ENCODE results near the gene MAK. TPM values are rescaled to one million over a fixed set of nuclear protein-coding genes. Genes with fewer than 3 reads are reported as not detected.
"Not testable (repeated sequence)": the region's sequence is repeated elsewhere in the genome, so short reads cannot be mapped to it uniquely, and the experiment has no call there.

Gene MAK
- total RNA-seq, 1 donor from 2014 or later = 0.40 TPM

- intact Hi-C loops (cut with DNase I) = no loop called here
- DNase-seq (ENCODE audit: low spot score) (no peak), ATAC-seq (no peak)
Measured at GRCh38 chr6:10794239-10794638, 44.1 kb downstream of the MAK start.

- intact Hi-C loops (cut with DNase I) = no loop called here
- no peak for DNase-seq (ENCODE audit: low spot score)
- no peak for ATAC-seq
Measured at GRCh38 chr6:10793695-10794094, 44.6 kb downstream of the MAK start.

- ATAC-seq (no peak), DNase-seq (ENCODE audit: low spot score) (no peak)
- intact Hi-C loops (cut with DNase I) = no loop called here
Measured at GRCh38 chr6:10793035-10793434, 45.3 kb downstream of the MAK start.

GRCh38 chr6:10792101-10792500 lies 46.2 kb downstream of the MAK start:
- ATAC-seq = no peak
- intact Hi-C loops (cut with DNase I) = no loop called here
- DNase-seq (ENCODE audit: low spot score) = no peak

- no peak for ATAC-seq
- no peak for DNase-seq (ENCODE audit: low spot score)
- intact Hi-C loops (cut with DNase I) = no loop called here
Measured at GRCh38 chr6:10791673-10792072, 46.7 kb downstream of the MAK start.

GRCh38 chr6:10779076-10779475 lies 59.3 kb downstream of the MAK start:
- intact Hi-C loops (cut with DNase I) = no loop called here
- ATAC-seq (no peak), DNase-seq (ENCODE audit: low spot score) (no peak)

GRCh38 chr6:10778230-10778629 lies 60.1 kb downstream of the MAK start:
- DNase-seq (ENCODE audit: low spot score) (no peak), ATAC-seq (no peak)
- intact Hi-C loops (cut with DNase I) = no loop called here

GRCh38 chr6:10771371-10771894 lies 66.9 kb downstream of the MAK start:
- intact Hi-C loops (cut with DNase I) = no loop called here
- ATAC-seq = no peak
- no peak for DNase-seq (ENCODE audit: low spot score)

- ATAC-seq (no peak), DNase-seq (ENCODE audit: low spot score) (no peak)
- intact Hi-C loops (cut with DNase I) = no loop called here
Measured at GRCh38 chr6:10769419-10769818, 68.9 kb downstream of the MAK start.

GRCh38 chr6:10763006-10763405 lies 75.3 kb downstream of the MAK start:
- DNase-seq (ENCODE audit: low spot score) = no peak
- no peak for ATAC-seq
- intact Hi-C loops (cut with DNase I) = no loop called here

GRCh38 chr6:10759884-10760329 lies 78.4 kb downstream of the MAK start:
- ATAC-seq (no peak), DNase-seq (ENCODE audit: low spot score) (no peak)
- intact Hi-C loops (cut with DNase I) = no loop called here

GRCh38 chr6:10759312-10759839 lies 79.0 kb downstream of the MAK start:
- DNase-seq (ENCODE audit: low spot score) (no peak), ATAC-seq (no peak)
- intact Hi-C loops (cut with DNase I) = no loop called here

- DNase-seq (ENCODE audit: low spot score) (no peak), ATAC-seq (no peak)
- intact Hi-C loops (cut with DNase I) = no loop called here
Measured at GRCh38 chr6:10756085-10756484, 82.3 kb downstream of the MAK start.

- DNase-seq (ENCODE audit: low spot score); ATAC-seq; intact Hi-C loops (cut with DNase I): not testable (repeated sequence)
Measured at GRCh38 chr6:10751757-10752156, 86.6 kb downstream of the MAK start.

GRCh38 chr6:10750568-10750967 lies 87.8 kb downstream of the MAK start:
- intact Hi-C loops (cut with DNase I); DNase-seq (ENCODE audit: low spot score); ATAC-seq: not testable (repeated sequence)

- ATAC-seq (no peak), DNase-seq (ENCODE audit: low spot score) (no peak)
- intact Hi-C loops (cut with DNase I) = loop anchor here (10.0 kb wide), 1 partner anchor 55 kb away; the partner anchor contains the start of genes C6orf52 and PAK1IP1
Measured at GRCh38 chr6:10749734-10750133, 88.6 kb downstream of the MAK start.

GRCh38 chr6:10747251-10747972 lies 90.9 kb downstream of the MAK start, which contains the start of gene TMEM14B:
TMEM14B (plus strand) TSS chr6:10747805; CDS start chr6:10749246, 1,441 bp downstream.
- ATAC-seq = peak; percentile 100
- peak; percentile 100 for DNase-seq (ENCODE audit: low spot score)
- intact Hi-C loops (cut with DNase I) = loop anchor here (10.0 kb wide), 1 partner anchor 53 kb away; the partner anchor contains the start of genes C6orf52 and PAK1IP1

GRCh38 chr6:10746915-10747250 lies 91.5 kb downstream of the MAK start:
- no peak for DNase-seq (ENCODE audit: low spot score)
- ATAC-seq = no peak
- intact Hi-C loops (cut with DNase I) = loop anchor here (10.0 kb wide), 1 partner anchor 52 kb away; the partner anchor contains the start of genes C6orf52 and PAK1IP1

- intact Hi-C loops (cut with DNase I) = loop anchor here (10.0 kb wide), 1 partner anchor 50 kb away; the partner anchor contains the start of genes C6orf52 and PAK1IP1
Measured at GRCh38 chr6:10745116-10745515, 93.2 kb downstream of the MAK start.

GRCh38 chr6:10743515-10743914 lies 94.8 kb downstream of the MAK start:
- DNase-seq (ENCODE audit: low spot score) (no peak), ATAC-seq (no peak)
- intact Hi-C loops (cut with DNase I) = loop anchor here (10.0 kb wide), 1 partner anchor 49 kb away; the partner anchor contains the start of genes C6orf52 and PAK1IP1

More at GRCh38 chr6:10745116-10745515, 93.2 kb downstream of the MAK start:
- ATAC-seq (no peak), DNase-seq (ENCODE audit: low spot score) (no peak)
